ENCODE measurements around the gene ATL1.

DNA sequence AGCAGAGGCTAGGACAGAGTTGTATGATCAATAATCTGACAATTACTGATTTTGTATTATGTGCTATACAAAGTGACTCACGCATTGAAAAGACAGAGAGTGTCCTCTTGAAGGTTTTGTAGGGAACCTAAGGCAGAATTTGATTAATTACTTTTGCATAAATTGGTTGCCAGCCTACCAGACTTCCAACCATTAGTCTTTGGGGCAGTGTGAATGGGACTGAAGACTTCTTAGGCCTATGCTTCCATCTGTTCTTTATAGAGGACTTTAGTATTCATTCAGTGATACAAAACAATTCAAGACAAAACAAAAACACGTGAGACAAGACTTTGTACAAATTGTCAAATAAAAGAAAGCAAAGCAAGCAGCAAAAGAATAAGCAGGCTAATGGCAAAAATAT, 46.5 kb downstream of the ATL1 start:
- TF ChIP-seq, protein P1, sequence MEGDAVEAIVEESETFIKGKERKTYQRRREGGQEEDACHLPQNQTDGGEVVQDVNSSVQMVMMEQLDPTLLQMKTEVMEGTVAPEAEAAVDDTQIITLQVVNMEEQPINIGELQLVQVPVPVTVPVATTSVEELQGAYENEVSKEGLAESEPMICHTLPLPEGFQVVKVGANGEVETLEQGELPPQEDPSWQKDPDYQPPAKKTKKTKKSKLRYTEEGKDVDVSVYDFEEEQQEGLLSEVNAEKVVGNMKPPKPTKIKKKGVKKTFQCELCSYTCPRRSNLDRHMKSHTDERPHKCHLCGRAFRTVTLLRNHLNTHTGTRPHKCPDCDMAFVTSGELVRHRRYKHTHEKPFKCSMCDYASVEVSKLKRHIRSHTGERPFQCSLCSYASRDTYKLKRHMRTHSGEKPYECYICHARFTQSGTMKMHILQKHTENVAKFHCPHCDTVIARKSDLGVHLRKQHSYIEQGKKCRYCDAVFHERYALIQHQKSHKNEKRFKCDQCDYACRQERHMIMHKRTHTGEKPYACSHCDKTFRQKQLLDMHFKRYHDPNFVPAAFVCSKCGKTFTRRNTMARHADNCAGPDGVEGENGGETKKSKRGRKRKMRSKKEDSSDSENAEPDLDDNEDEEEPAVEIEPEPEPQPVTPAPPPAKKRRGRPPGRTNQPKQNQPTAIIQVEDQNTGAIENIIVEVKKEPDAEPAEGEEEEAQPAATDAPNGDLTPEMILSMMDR (IDR thresholded peaks at IDR 0.05; ENCODE audit: poor library complexity), result no peak
- no peak for TF ChIP-seq EZH2 (IDR thresholded peaks at IDR 0.05; ENCODE audit: borderline replicate concordance)
